ENCODE results near the gene TP53AIP1.

Gene TP53AIP1

GRCh38 chr11:128963744-128964325, 21.2 kb upstream of the TP53AIP1 start:
- Histone ChIP-seq H3K27me3 (ENCODE audit: control insufficient read depth in 2 of 2, insufficient read depth in 2 of 2, low read length in 2 of 2) (no peaks in the 10 kb centered on the region), H3K4me1 (ENCODE audit: control insufficient read depth in 2 of 2, insufficient read depth in 2 of 2, low read length in 2 of 2) (no peaks in the 10 kb centered on the region), H3K9ac (ENCODE audit: low read depth in 1 of 2, low read length in 2 of 2) (no peak overlapping the region), H3K4me3 (ENCODE audit: low read length in 2 of 2) (no peak overlapping the region), H3K27ac (ENCODE audit: low read depth in 2 of 2, low read length in 2 of 2) (no peak overlapping the region), H3K36me3 (ENCODE audit: control insufficient read depth in 2 of 2, insufficient read depth in 2 of 2, low read length in 2 of 2) (peaks cover 27 to 28% of the 10 kb centered on the region in 2 donors), H3K9me3 (ENCODE audit: control insufficient read depth in 2 of 2, low read length in 2 of 2) (no peaks in the 10 kb centered on the region)

- no peaks in the 10 kb centered on the region for H3K9me3 ChIP-seq (ENCODE audit: control insufficient read depth in 2 of 2, low read length in 2 of 2)
- H3K27ac ChIP-seq (ENCODE audit: low read depth in 2 of 2, low read length in 2 of 2): no peak overlapping the region
- H3K36me3 ChIP-seq (ENCODE audit: control insufficient read depth in 2 of 2, insufficient read depth in 2 of 2, low read length in 2 of 2): peaks cover 21 to 22% of the 10 kb centered on the region in 2 donors
- H3K4me1 ChIP-seq (ENCODE audit: control insufficient read depth in 2 of 2, insufficient read depth in 2 of 2, low read length in 2 of 2): no peaks in the 10 kb centered on the region
- H3K4me3 ChIP-seq (ENCODE audit: low read length in 2 of 2): no peak overlapping the region
- H3K9ac ChIP-seq (ENCODE audit: low read depth in 1 of 2, low read length in 2 of 2): no peak overlapping the region
- H3K27me3 ChIP-seq (ENCODE audit: control insufficient read depth in 2 of 2, insufficient read depth in 2 of 2, low read length in 2 of 2): no peaks in the 10 kb centered on the region
Measured at GRCh38 chr11:128962896-128963295, 20.2 kb upstream of the TP53AIP1 start.

GRCh38 chr11:128961645-128962044, 19.0 kb upstream of the TP53AIP1 start:
- Histone ChIP-seq H3K36me3 (ENCODE audit: control insufficient read depth in 2 of 2, insufficient read depth in 2 of 2, low read length in 2 of 2) (peaks cover 16 to 18% of the 10 kb centered on the region in 2 donors), H3K4me3 (ENCODE audit: low read length in 2 of 2) (no peak overlapping the region), H3K4me1 (ENCODE audit: control insufficient read depth in 2 of 2, insufficient read depth in 2 of 2, low read length in 2 of 2) (no peaks in the 10 kb centered on the region), H3K9me3 (ENCODE audit: control insufficient read depth in 2 of 2, low read length in 2 of 2) (no peaks in the 10 kb centered on the region), H3K27ac (ENCODE audit: low read depth in 2 of 2, low read length in 2 of 2) (no peak overlapping the region), H3K27me3 (ENCODE audit: control insufficient read depth in 2 of 2, insufficient read depth in 2 of 2, low read length in 2 of 2) (peaks cover 0 to 3% of the 10 kb centered on the region in 2 donors), H3K9ac (ENCODE audit: low read depth in 1 of 2, low read length in 2 of 2) (no peak overlapping the region)

GRCh38 chr11:128957202-128957482, 14.5 kb upstream of the TP53AIP1 start:
- no peaks in the 10 kb centered on the region for H3K4me1 ChIP-seq (ENCODE audit: control insufficient read depth in 2 of 2, insufficient read depth in 2 of 2, low read length in 2 of 2)
- H3K9ac ChIP-seq (ENCODE audit: low read depth in 1 of 2, low read length in 2 of 2): no peak overlapping the region
- no peak overlapping the region for H3K4me3 ChIP-seq (ENCODE audit: low read length in 2 of 2)
- H3K27me3 ChIP-seq (ENCODE audit: control insufficient read depth in 2 of 2, insufficient read depth in 2 of 2, low read length in 2 of 2): peaks cover 2 to 3% of the 10 kb centered on the region in 2 donors
- no peaks in the 10 kb centered on the region for H3K9me3 ChIP-seq (ENCODE audit: control insufficient read depth in 2 of 2, low read length in 2 of 2)
- no peak overlapping the region for H3K27ac ChIP-seq (ENCODE audit: low read depth in 2 of 2, low read length in 2 of 2)
- H3K36me3 ChIP-seq (ENCODE audit: control insufficient read depth in 2 of 2, insufficient read depth in 2 of 2, low read length in 2 of 2): peaks cover 5 to 6% of the 10 kb centered on the region in 2 donors

GRCh38 chr11:128956401-128957201, 13.9 kb upstream of the TP53AIP1 start:
- H3K9me3 ChIP-seq (ENCODE audit: control insufficient read depth in 2 of 2, low read length in 2 of 2): no peaks in the 10 kb centered on the region
- no peak overlapping the region for H3K9ac ChIP-seq (ENCODE audit: low read depth in 1 of 2, low read length in 2 of 2)
- peaks cover 2 to 3% of the 10 kb centered on the region in 2 donors for H3K27me3 ChIP-seq (ENCODE audit: control insufficient read depth in 2 of 2, insufficient read depth in 2 of 2, low read length in 2 of 2)
- H3K4me1 ChIP-seq (ENCODE audit: control insufficient read depth in 2 of 2, insufficient read depth in 2 of 2, low read length in 2 of 2): no peaks in the 10 kb centered on the region
- peaks cover 5 to 6% of the 10 kb centered on the region in 2 donors for H3K36me3 ChIP-seq (ENCODE audit: control insufficient read depth in 2 of 2, insufficient read depth in 2 of 2, low read length in 2 of 2)
- H3K4me3 ChIP-seq (ENCODE audit: low read length in 2 of 2): no peak overlapping the region
- H3K27ac ChIP-seq (ENCODE audit: low read depth in 2 of 2, low read length in 2 of 2): no peak overlapping the region

GRCh38 chr11:128955636-128956035, 13.0 kb upstream of the TP53AIP1 start:
- Histone ChIP-seq H3K27me3 (ENCODE audit: control insufficient read depth in 2 of 2, insufficient read depth in 2 of 2, low read length in 2 of 2) (peaks cover 2 to 3% of the 10 kb centered on the region in 2 donors), H3K36me3 (ENCODE audit: control insufficient read depth in 2 of 2, insufficient read depth in 2 of 2, low read length in 2 of 2) (peaks cover 5 to 6% of the 10 kb centered on the region in 2 donors), H3K4me3 (ENCODE audit: low read length in 2 of 2) (no peak overlapping the region), H3K9me3 (ENCODE audit: control insufficient read depth in 2 of 2, low read length in 2 of 2) (no peaks in the 10 kb centered on the region), H3K4me1 (ENCODE audit: control insufficient read depth in 2 of 2, insufficient read depth in 2 of 2, low read length in 2 of 2) (no peaks in the 10 kb centered on the region), H3K9ac (ENCODE audit: low read depth in 1 of 2, low read length in 2 of 2) (no peak overlapping the region), H3K27ac (ENCODE audit: low read depth in 2 of 2, low read length in 2 of 2) (no peak overlapping the region)

- H3K27me3 ChIP-seq (ENCODE audit: control insufficient read depth in 2 of 2, insufficient read depth in 2 of 2, low read length in 2 of 2): peaks cover 2 to 3% of the 10 kb centered on the region in 2 donors
- H3K4me1 ChIP-seq (ENCODE audit: control insufficient read depth in 2 of 2, insufficient read depth in 2 of 2, low read length in 2 of 2): no peaks in the 10 kb centered on the region
- no peaks in the 10 kb centered on the region for H3K9me3 ChIP-seq (ENCODE audit: control insufficient read depth in 2 of 2, low read length in 2 of 2)
- H3K4me3 ChIP-seq (ENCODE audit: low read length in 2 of 2): no peak overlapping the region
- no peak overlapping the region for H3K27ac ChIP-seq (ENCODE audit: low read depth in 2 of 2, low read length in 2 of 2)
- H3K9ac ChIP-seq (ENCODE audit: low read depth in 1 of 2, low read length in 2 of 2): no peak overlapping the region
- no peaks in the 10 kb centered on the region for H3K36me3 ChIP-seq (ENCODE audit: control insufficient read depth in 2 of 2, insufficient read depth in 2 of 2, low read length in 2 of 2)
Measured at GRCh38 chr11:128953151-128953550, 10.5 kb upstream of the TP53AIP1 start.

- H3K9ac ChIP-seq (ENCODE audit: low read depth in 1 of 2, low read length in 2 of 2): no peak overlapping the region
- no peaks in the 10 kb centered on the region for H3K36me3 ChIP-seq (ENCODE audit: control insufficient read depth in 2 of 2, insufficient read depth in 2 of 2, low read length in 2 of 2)
- H3K27ac ChIP-seq (ENCODE audit: low read depth in 2 of 2, low read length in 2 of 2): no peak overlapping the region
- H3K4me1 ChIP-seq (ENCODE audit: control insufficient read depth in 2 of 2, insufficient read depth in 2 of 2, low read length in 2 of 2): no peaks in the 10 kb centered on the region
- H3K4me3 ChIP-seq (ENCODE audit: low read length in 2 of 2): no peak overlapping the region
- peaks cover 0 to 2% of the 10 kb centered on the region in 2 donors for H3K27me3 ChIP-seq (ENCODE audit: control insufficient read depth in 2 of 2, insufficient read depth in 2 of 2, low read length in 2 of 2)
- H3K9me3 ChIP-seq (ENCODE audit: control insufficient read depth in 2 of 2, low read length in 2 of 2): no peaks in the 10 kb centered on the region
Measured at GRCh38 chr11:128949791-128950454, 7.3 kb upstream of the TP53AIP1 start.

- H3K36me3 ChIP-seq (ENCODE audit: control insufficient read depth in 2 of 2, insufficient read depth in 2 of 2, low read length in 2 of 2): no peaks in the 10 kb centered on the region
- H3K4me1 ChIP-seq (ENCODE audit: control insufficient read depth in 2 of 2, insufficient read depth in 2 of 2, low read length in 2 of 2): no peaks in the 10 kb centered on the region
- no peaks in the 10 kb centered on the region for H3K9me3 ChIP-seq (ENCODE audit: control insufficient read depth in 2 of 2, low read length in 2 of 2)
- H3K27ac ChIP-seq (ENCODE audit: low read depth in 2 of 2, low read length in 2 of 2): no peak overlapping the region
- H3K4me3 ChIP-seq (ENCODE audit: low read length in 2 of 2): no peak overlapping the region
- no peak overlapping the region for H3K9ac ChIP-seq (ENCODE audit: low read depth in 1 of 2, low read length in 2 of 2)
- H3K27me3 ChIP-seq (ENCODE audit: control insufficient read depth in 2 of 2, insufficient read depth in 2 of 2, low read length in 2 of 2): peaks cover 0 to 2% of the 10 kb centered on the region in 2 donors
Measured at GRCh38 chr11:128948583-128948982, 5.9 kb upstream of the TP53AIP1 start.

GRCh38 chr11:128947773-128948172, 5.1 kb upstream of the TP53AIP1 start:
- H3K27me3 ChIP-seq (ENCODE audit: control insufficient read depth in 2 of 2, insufficient read depth in 2 of 2, low read length in 2 of 2): no peaks in the 10 kb centered on the region
- no peak overlapping the region for H3K9ac ChIP-seq (ENCODE audit: low read depth in 1 of 2, low read length in 2 of 2)
- no peak overlapping the region for H3K27ac ChIP-seq (ENCODE audit: low read depth in 2 of 2, low read length in 2 of 2)
- no peaks in the 10 kb centered on the region for H3K4me1 ChIP-seq (ENCODE audit: control insufficient read depth in 2 of 2, insufficient read depth in 2 of 2, low read length in 2 of 2)
- no peaks in the 10 kb centered on the region for H3K9me3 ChIP-seq (ENCODE audit: control insufficient read depth in 2 of 2, low read length in 2 of 2)
- H3K36me3 ChIP-seq (ENCODE audit: control insufficient read depth in 2 of 2, insufficient read depth in 2 of 2, low read length in 2 of 2): no peaks in the 10 kb centered on the region
- no peak overlapping the region for H3K4me3 ChIP-seq (ENCODE audit: low read length in 2 of 2)
